Measurements from ENCODE around the gene TAS2R14. TPM values are rescaled to one million over a fixed set of nuclear protein-coding genes. Genes with fewer than 3 reads are reported as not detected.

Gene TAS2R14
- total RNA-seq: 2.7 and 3.5 TPM in 2 replicates

GRCh38 chr12:10939163-10939562 is at the start of gene TAS2R14:
Gene TAS2R14 (minus strand): TSS chr12:10939263. CDS start chr12:10939207, 56 bp downstream.
- DNase-seq: no peak
- H3K27ac Mint-ChIP-seq: no peak within 1 kb of the TSS
- intact Hi-C loops (cut with micrococcal nuclease): no loop called here
- peaks cover 10% of the 10 kb centered on the region for H3K4me1 Mint-ChIP-seq
- H3K36me3 Mint-ChIP-seq (ENCODE audit: low read depth): no peaks in the 10 kb centered on the region
- H3K27me3 Mint-ChIP-seq: no peaks in the 10 kb centered on the region
- no peak within 1 kb of the TSS for H3K4me3 Mint-ChIP-seq
- no peaks in the 10 kb centered on the region for H3K9me3 Mint-ChIP-seq

GRCh38 chr12:10986812-10987211 is 47.7 kb upstream of the TAS2R14 start, which contains the start of gene TAS2R50:
Gene TAS2R50 (minus strand): TSS chr12:10986912. CDS start chr12:10986860, 52 bp downstream.
- H3K4me1 Mint-ChIP-seq: peaks cover 16% of the 10 kb centered on the region
- H3K36me3 Mint-ChIP-seq (ENCODE audit: low read depth): peaks cover 16% of the 10 kb centered on the region
- H3K9me3 Mint-ChIP-seq: peaks cover 14% of the 10 kb centered on the region
- peaks cover 36% of the 10 kb centered on the region for H3K27me3 Mint-ChIP-seq
- no peak for DNase-seq
- H3K27ac Mint-ChIP-seq: no peak within 1 kb of the TSS
- intact Hi-C loops (cut with micrococcal nuclease): no loop called here
- H3K4me3 Mint-ChIP-seq: no peak within 1 kb of the TSS

- peak overlapping the region; percentile 22 for H3K4me3 Mint-ChIP-seq
- H3K27me3 Mint-ChIP-seq: peaks cover 62% of the 10 kb centered on the region
- DNase-seq: peak; percentile 89
- no peak overlapping the region for H3K27ac Mint-ChIP-seq
- intact Hi-C loops (cut with micrococcal nuclease): loop anchor here (2.0 kb wide), 1 partner anchor 189 kb away; the partner anchor contains the start of gene SMIM10L1
- peaks cover 17% of the 10 kb centered on the region for H3K4me1 Mint-ChIP-seq
- peaks cover 2% of the 10 kb centered on the region for H3K36me3 Mint-ChIP-seq (ENCODE audit: low read depth)
- no peaks in the 10 kb centered on the region for H3K9me3 Mint-ChIP-seq
These were observed 43.2 kb upstream of the TAS2R14 start for GRCh38 chr12:10982244-10982643.

- Mint-ChIP-seq H3K27ac (no peak overlapping the region), H3K36me3 (ENCODE audit: low read depth) (peaks cover 3% of the 10 kb centered on the region), H3K9me3 (no peaks in the 10 kb centered on the region), H3K4me1 (no peaks in the 10 kb centered on the region), H3K27me3 (peaks cover 52% of the 10 kb centered on the region), H3K4me3 (no peak overlapping the region)
- DNase-seq: no peak
- intact Hi-C loops (cut with micrococcal nuclease): no loop called here
These were observed 35.9 kb upstream of the TAS2R14 start for GRCh38 chr12:10974965-10975364.

GRCh38 chr12:10968765-10969456 is 29.8 kb upstream of the TAS2R14 start:
- DNase-seq: no peak
- no peak overlapping the region for H3K4me3 Mint-ChIP-seq
- intact Hi-C loops (cut with micrococcal nuclease): no loop called here

GRCh38 chr12:10967409-10967808 is 28.3 kb upstream of the TAS2R14 start:
- no peak for DNase-seq
- Mint-ChIP-seq H3K27me3 (no peaks in the 10 kb centered on the region), H3K36me3 (ENCODE audit: low read depth) (peaks cover 2% of the 10 kb centered on the region), H3K4me1 (no peaks in the 10 kb centered on the region), H3K4me3 (no peak overlapping the region), H3K9me3 (no peaks in the 10 kb centered on the region), H3K27ac (no peak overlapping the region)
- intact Hi-C loops (cut with micrococcal nuclease): no loop called here

More at GRCh38 chr12:10968765-10969456, 29.8 kb upstream of the TAS2R14 start:
- Mint-ChIP-seq H3K27ac (no peak overlapping the region), H3K4me1 (no peaks in the 10 kb centered on the region), H3K9me3 (no peaks in the 10 kb centered on the region), H3K27me3 (no peaks in the 10 kb centered on the region), H3K36me3 (ENCODE audit: low read depth) (peaks cover 2% of the 10 kb centered on the region)

- no peaks in the 10 kb centered on the region for H3K4me1 Mint-ChIP-seq
- H3K4me3 Mint-ChIP-seq: no peak overlapping the region
- H3K27ac Mint-ChIP-seq: no peak overlapping the region
- H3K27me3 Mint-ChIP-seq: no peaks in the 10 kb centered on the region
- intact Hi-C loops (cut with micrococcal nuclease): no loop called here
- DNase-seq: no peak
- no peaks in the 10 kb centered on the region for H3K9me3 Mint-ChIP-seq
- H3K36me3 Mint-ChIP-seq (ENCODE audit: low read depth): peaks cover 2% of the 10 kb centered on the region
These were observed 27.3 kb upstream of the TAS2R14 start for GRCh38 chr12:10966314-10966713.

- Mint-ChIP-seq H3K4me1 (peaks cover 2% of the 10 kb centered on the region), H3K36me3 (ENCODE audit: low read depth) (peaks cover 2% of the 10 kb centered on the region), H3K4me3 (no peak overlapping the region), H3K27me3 (no peaks in the 10 kb centered on the region), H3K27ac (no peak overlapping the region), H3K9me3 (no peaks in the 10 kb centered on the region)
- intact Hi-C loops (cut with micrococcal nuclease): no loop called here
- DNase-seq: no peak
These were observed 26.4 kb upstream of the TAS2R14 start for GRCh38 chr12:10965476-10965875.

- Mint-ChIP-seq H3K4me1 (peaks cover 15% of the 10 kb centered on the region), H3K9me3 (no peaks in the 10 kb centered on the region), H3K4me3 (no peak overlapping the region), H3K36me3 (ENCODE audit: low read depth) (peaks cover 2% of the 10 kb centered on the region), H3K27me3 (peaks cover 5% of the 10 kb centered on the region), H3K27ac (no peak overlapping the region)
- peak; percentile 65 for DNase-seq
- intact Hi-C loops (cut with micrococcal nuclease): no loop called here
These were observed 21.1 kb upstream of the TAS2R14 start for GRCh38 chr12:10960211-10960610.

GRCh38 chr12:10959804-10960203 is 20.7 kb upstream of the TAS2R14 start:
- DNase-seq: no peak
- Mint-ChIP-seq H3K4me1 (peaks cover 15% of the 10 kb centered on the region), H3K4me3 (no peak overlapping the region), H3K27me3 (peaks cover 5% of the 10 kb centered on the region), H3K9me3 (no peaks in the 10 kb centered on the region), H3K36me3 (ENCODE audit: low read depth) (peaks cover 2% of the 10 kb centered on the region), H3K27ac (no peak overlapping the region)
- intact Hi-C loops (cut with micrococcal nuclease): no loop called here

- intact Hi-C loops (cut with micrococcal nuclease): no loop called here
- H3K4me1 Mint-ChIP-seq: peaks cover 16% of the 10 kb centered on the region
- peaks cover 13% of the 10 kb centered on the region for H3K9me3 Mint-ChIP-seq
- no peak overlapping the region for H3K27ac Mint-ChIP-seq
- peaks cover 5% of the 10 kb centered on the region for H3K27me3 Mint-ChIP-seq
- peaks cover 2% of the 10 kb centered on the region for H3K36me3 Mint-ChIP-seq (ENCODE audit: low read depth)
- DNase-seq: no peak
- no peak overlapping the region for H3K4me3 Mint-ChIP-seq
These were observed 18.7 kb upstream of the TAS2R14 start for GRCh38 chr12:10957741-10958140.

GRCh38 chr12:10956085-10956484 is 17.0 kb upstream of the TAS2R14 start:
- H3K9me3 Mint-ChIP-seq: peaks cover 13% of the 10 kb centered on the region
- H3K4me1 Mint-ChIP-seq: peaks cover 16% of the 10 kb centered on the region
- H3K4me3 Mint-ChIP-seq: no peak overlapping the region
- H3K36me3 Mint-ChIP-seq (ENCODE audit: low read depth): peaks cover 2% of the 10 kb centered on the region
- no peak overlapping the region for H3K27ac Mint-ChIP-seq
- no peak for DNase-seq
- peaks cover 5% of the 10 kb centered on the region for H3K27me3 Mint-ChIP-seq
- intact Hi-C loops (cut with micrococcal nuclease): no loop called here

- H3K36me3 Mint-ChIP-seq (ENCODE audit: low read depth): peaks cover 8% of the 10 kb centered on the region
- DNase-seq: no peak
- peaks cover 9% of the 10 kb centered on the region for H3K4me1 Mint-ChIP-seq
- no peak overlapping the region for H3K27ac Mint-ChIP-seq
- peaks cover 22% of the 10 kb centered on the region for H3K9me3 Mint-ChIP-seq
- no peak overlapping the region for H3K4me3 Mint-ChIP-seq
- H3K27me3 Mint-ChIP-seq: peaks cover 5% of the 10 kb centered on the region
- intact Hi-C loops (cut with micrococcal nuclease): no loop called here
These were observed 13.6 kb upstream of the TAS2R14 start for GRCh38 chr12:10952645-10953044.

- no peak for DNase-seq
- intact Hi-C loops (cut with micrococcal nuclease): no loop called here
These were observed 4.1 kb upstream of the TAS2R14 start for GRCh38 chr12:10943167-10943566.

More at GRCh38 chr12:10943167-10943566, 4.1 kb upstream of the TAS2R14 start:
- Mint-ChIP-seq H3K4me3 (no peak overlapping the region), H3K4me1 (peaks cover 10% of the 10 kb centered on the region), H3K27ac (no peak overlapping the region), H3K36me3 (ENCODE audit: low read depth) (peaks cover 11% of the 10 kb centered on the region), H3K27me3 (no peaks in the 10 kb centered on the region), H3K9me3 (peaks cover 28% of the 10 kb centered on the region)

Measured in activated CD4-positive, alpha-beta T cell treated with anti-CD3 and anti-CD28 coated beads, Interleukin-2, amount 10 ng/mL, durations not matched to agents 24 days and 14 days (primary cell).